MCF 10A (cell line): Measurements from ENCODE around the gene KRT79. TPM values are rescaled to one million over a fixed set of nuclear protein-coding genes. Genes with fewer than 3 reads are reported as not detected.

Experiments used
- BruUV-seq: library from RNA; stranded (reverse); fragments of 400-500 nt; replicated peaks from 2 replicates; lab custom pipeline; 2021; lab: Mats Ljungman, UMichigan
- CTCF ChIA-PET: fragments of 300-600 bp; sonication (Branson Sonifier 250); formaldehyde crosslinking; extraction: SDS; loops from one replicate; lab custom pipeline; 2021; ENCODE audit warnings: antibody characterized with exemption, inconsistent platforms; lab: Yijun Ruan, JAX
- POLR2A ChIA-PET: fragments of 300-600, 350-650 bp; sonication (Branson Sonifier 250); formaldehyde crosslinking; extraction: SDS; loops from one replicate; lab custom pipeline; 2020; ENCODE audit warnings: antibody characterized with exemption, inconsistent platforms; lab: Yijun Ruan, JAX
- DNase-seq: peaks from one replicate; pipeline ENCODE4 v3.0.0-alpha.2; 2018; ENCODE audit not compliant: unreplicated experiment
- H3K27ac Mint-ChIP-seq: one replicate; pipeline ENCODE4 v1.8.0; 2022; ENCODE audit warnings: mild to moderate bottlenecking, low read depth, mixed read lengths; ENCODE audit not compliant: unreplicated experiment
- H3K27me3 Mint-ChIP-seq: one replicate; pipeline ENCODE4 v1.8.0; 2022; ENCODE audit warnings: mixed read lengths; ENCODE audit not compliant: insufficient read depth, unreplicated experiment
- H3K36me3 Mint-ChIP-seq: one replicate; pipeline ENCODE4 v1.8.0; 2022; ENCODE audit warnings: mild to moderate bottlenecking, moderate library complexity, mixed read lengths; ENCODE audit not compliant: insufficient read depth, unreplicated experiment
- H3K4me1 Mint-ChIP-seq: one replicate; pipeline ENCODE4 v1.8.0; 2022; ENCODE audit warnings: mixed read lengths; ENCODE audit not compliant: insufficient read depth, unreplicated experiment
- H3K4me3 Mint-ChIP-seq: one replicate; pipeline ENCODE4 v1.8.0; 2022; ENCODE audit warnings: mild to moderate bottlenecking, moderate library complexity, mixed read lengths; ENCODE audit not compliant: unreplicated experiment
- H3K9me3 Mint-ChIP-seq: one replicate; pipeline ENCODE4 v1.8.0; 2022; ENCODE audit warnings: mixed read lengths; ENCODE audit not compliant: unreplicated experiment
- CTCF ChIP-seq: fragments of 200-600 bp; IDR thresholded peaks from one replicate; pipeline ENCODE4 v1.8.0; 2022; ENCODE audit warnings: antibody characterized with exemption, mild to moderate bottlenecking; ENCODE audit not compliant: unreplicated experiment
- intact Hi-C: fragments of 100-400 bp; cut with micrococcal nuclease; formaldehyde crosslinking; loops from 2 replicates; pipeline ENCODE4 v1.14.1; 2022
- total RNA-seq: library from RNA; stranded (reverse); gene quantifications from 2 replicates; pipeline ENCODE4 v1.2.3, GENCODE V29; 2022

The KRT79 gene
- total RNA-seq, 1 experiment from 2014 or later = not detected

GRCh38 chr12:52778833-52779232 lies 55.3 kb downstream of the KRT79 start:
- Mint-ChIP-seq H3K4me1 (no peaks in the 10 kb centered on the region), H3K36me3 (no peaks in the 10 kb centered on the region), H3K9me3 (no peaks in the 10 kb centered on the region), H3K4me3 (no peak overlapping the region), H3K27me3 (peaks cover 62% of the 10 kb centered on the region), H3K27ac (no peak overlapping the region)
- ChIA-PET CTCF (no interaction called here), POLR2A (interaction anchor here (0.5 to 0.7 kb wide), 2 partner anchors 26 to 81 kb away, joined by 3 read pairs; no protein-coding TSS in a partner anchor)
- TF ChIP-seq CTCF = no peak
- DNase-seq = no peak
- intact Hi-C loops = no loop called here
- no TSS peak for BruUV-seq

- Mint-ChIP-seq H3K27me3 (peaks cover 68% of the 10 kb centered on the region), H3K36me3 (no peaks in the 10 kb centered on the region), H3K4me3 (no peak overlapping the region), H3K9me3 (no peaks in the 10 kb centered on the region), H3K27ac (no peak overlapping the region), H3K4me1 (no peaks in the 10 kb centered on the region)
- CTCF ChIA-PET = no interaction called here
- no peak for TF ChIP-seq CTCF
- BruUV-seq = no TSS peak
- no peak for DNase-seq
- intact Hi-C loops = no loop called here
- POLR2A ChIA-PET = no interaction called here
These were observed 56.5 kb downstream of the KRT79 start for GRCh38 chr12:52777566-52777965.

GRCh38 chr12:52776913-52777395 lies 57.2 kb downstream of the KRT79 start, which contains the start of gene KRT76:
Gene KRT76 (minus strand): TSS chr12:52777345. CDS start chr12:52777291, 54 bp downstream.
- Mint-ChIP-seq H3K36me3 (no peaks in the 10 kb centered on the region), H3K4me3 (no peak within 1 kb of the TSS), H3K27me3 (peaks cover 74% of the 10 kb centered on the region), H3K27ac (no peak within 1 kb of the TSS), H3K4me1 (no peaks in the 10 kb centered on the region), H3K9me3 (no peaks in the 10 kb centered on the region)
- no peak for DNase-seq
- TF ChIP-seq CTCF = no peak
- POLR2A ChIA-PET = no interaction called here
- intact Hi-C loops = no loop called here
- no TSS peak for BruUV-seq
- CTCF ChIA-PET = no interaction called here

- no peak for TF ChIP-seq CTCF
- no peak overlapping the region for H3K27ac Mint-ChIP-seq
- no peaks in the 10 kb centered on the region for H3K4me1 Mint-ChIP-seq
- no peaks in the 10 kb centered on the region for H3K9me3 Mint-ChIP-seq
- no peak for DNase-seq
- ChIA-PET POLR2A (interaction anchor here (0.8 to 1.2 kb wide), 2 partner anchors 17 to 18 kb away, joined by 3 read pairs; no protein-coding TSS in a partner anchor), CTCF (no interaction called here)
- no peak overlapping the region for H3K4me3 Mint-ChIP-seq
- intact Hi-C loops = no loop called here
- no peaks in the 10 kb centered on the region for H3K36me3 Mint-ChIP-seq
- peaks cover 75% of the 10 kb centered on the region for H3K27me3 Mint-ChIP-seq
- no TSS peak for BruUV-seq
These were observed 57.7 kb downstream of the KRT79 start for GRCh38 chr12:52776435-52776834.
